ENCODE data around the gene C21orf58.

DNA sequence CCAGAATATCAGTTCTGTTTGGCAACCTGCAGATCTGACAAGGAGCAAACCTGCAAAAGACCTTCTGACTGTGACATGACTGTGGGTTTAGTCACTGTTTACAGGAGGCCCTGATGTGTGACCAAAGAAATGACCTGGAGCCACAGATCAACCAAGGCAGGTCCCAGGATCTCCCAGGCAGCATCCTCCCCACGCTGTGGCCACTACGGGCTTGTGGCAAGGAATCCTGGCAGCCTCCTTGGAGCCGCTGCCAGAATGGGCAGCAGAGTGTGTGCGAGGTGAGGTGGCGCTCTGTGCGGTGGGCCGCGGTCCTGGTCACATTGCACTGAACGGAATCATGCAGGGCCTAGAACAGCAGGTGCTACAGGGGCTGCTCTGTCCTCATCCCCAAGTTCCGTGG is 54.2 kb downstream of the C21orf58 start:
- TF ChIP-seq, protein P1, sequence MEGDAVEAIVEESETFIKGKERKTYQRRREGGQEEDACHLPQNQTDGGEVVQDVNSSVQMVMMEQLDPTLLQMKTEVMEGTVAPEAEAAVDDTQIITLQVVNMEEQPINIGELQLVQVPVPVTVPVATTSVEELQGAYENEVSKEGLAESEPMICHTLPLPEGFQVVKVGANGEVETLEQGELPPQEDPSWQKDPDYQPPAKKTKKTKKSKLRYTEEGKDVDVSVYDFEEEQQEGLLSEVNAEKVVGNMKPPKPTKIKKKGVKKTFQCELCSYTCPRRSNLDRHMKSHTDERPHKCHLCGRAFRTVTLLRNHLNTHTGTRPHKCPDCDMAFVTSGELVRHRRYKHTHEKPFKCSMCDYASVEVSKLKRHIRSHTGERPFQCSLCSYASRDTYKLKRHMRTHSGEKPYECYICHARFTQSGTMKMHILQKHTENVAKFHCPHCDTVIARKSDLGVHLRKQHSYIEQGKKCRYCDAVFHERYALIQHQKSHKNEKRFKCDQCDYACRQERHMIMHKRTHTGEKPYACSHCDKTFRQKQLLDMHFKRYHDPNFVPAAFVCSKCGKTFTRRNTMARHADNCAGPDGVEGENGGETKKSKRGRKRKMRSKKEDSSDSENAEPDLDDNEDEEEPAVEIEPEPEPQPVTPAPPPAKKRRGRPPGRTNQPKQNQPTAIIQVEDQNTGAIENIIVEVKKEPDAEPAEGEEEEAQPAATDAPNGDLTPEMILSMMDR (IDR thresholded peaks at IDR 0.05 in 2 of 3, conservative IDR thresholded peaks at IDR 0.05 in 1 of 3; ENCODE audit: borderline replicate concordance in 1 of 3, insufficient read depth in 1 of 3, low read depth in 2 of 3, low read length in 2 of 3), result no peak
- TF ChIP-seq SIN3A (IDR thresholded peaks at IDR 0.05; ENCODE audit: low read depth) (no peak), CEBPB (IDR thresholded peaks at IDR 0.05; ENCODE audit: low read depth) (no peak), EZH2 (IDR thresholded peaks at IDR 0.05) (no peak), POLR2A (IDR thresholded peaks at IDR 0.05; ENCODE audit: borderline replicate concordance, extremely low read depth, insufficient read depth, insufficient read length) (no peak), EZH2phosphoT487 (IDR thresholded peaks at IDR 0.05; ENCODE audit: borderline replicate concordance) (no peak), CBX3 (IDR thresholded peaks at IDR 0.05; ENCODE audit: low read depth) (no peak), POLR2AphosphoS5 (IDR thresholded peaks at IDR 0.05; ENCODE audit: low read depth, low read length) (no peak), SP1 (IDR thresholded peaks at IDR 0.05; ENCODE audit: low read depth) (no peak), RAD21 (IDR thresholded peaks at IDR 0.05; ENCODE audit: low read depth) (no peak), ELF1 (IDR thresholded peaks at IDR 0.05; ENCODE audit: borderline replicate concordance, low read depth) (no peak), TCF7L2 (IDR thresholded peaks at IDR 0.05; ENCODE audit: borderline replicate concordance, extremely low read depth, insufficient read depth, insufficient read length) (no peak)
- TF ChIP-seq, protein P2, sequence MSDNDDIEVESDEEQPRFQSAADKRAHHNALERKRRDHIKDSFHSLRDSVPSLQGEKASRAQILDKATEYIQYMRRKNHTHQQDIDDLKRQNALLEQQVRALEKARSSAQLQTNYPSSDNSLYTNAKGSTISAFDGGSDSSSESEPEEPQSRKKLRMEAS (IDR thresholded peaks at IDR 0.05), result no peak
- TF ChIP-seq, protein P3, sequence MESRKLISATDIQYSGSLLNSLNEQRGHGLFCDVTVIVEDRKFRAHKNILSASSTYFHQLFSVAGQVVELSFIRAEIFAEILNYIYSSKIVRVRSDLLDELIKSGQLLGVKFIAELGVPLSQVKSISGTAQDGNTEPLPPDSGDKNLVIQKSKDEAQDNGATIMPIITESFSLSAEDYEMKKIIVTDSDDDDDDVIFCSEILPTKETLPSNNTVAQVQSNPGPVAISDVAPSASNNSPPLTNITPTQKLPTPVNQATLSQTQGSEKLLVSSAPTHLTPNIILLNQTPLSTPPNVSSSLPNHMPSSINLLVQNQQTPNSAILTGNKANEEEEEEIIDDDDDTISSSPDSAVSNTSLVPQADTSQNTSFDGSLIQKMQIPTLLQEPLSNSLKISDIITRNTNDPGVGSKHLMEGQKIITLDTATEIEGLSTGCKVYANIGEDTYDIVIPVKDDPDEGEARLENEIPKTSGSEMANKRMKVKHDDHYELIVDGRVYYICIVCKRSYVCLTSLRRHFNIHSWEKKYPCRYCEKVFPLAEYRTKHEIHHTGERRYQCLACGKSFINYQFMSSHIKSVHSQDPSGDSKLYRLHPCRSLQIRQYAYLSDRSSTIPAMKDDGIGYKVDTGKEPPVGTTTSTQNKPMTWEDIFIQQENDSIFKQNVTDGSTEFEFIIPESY (IDR thresholded peaks at IDR 0.05; ENCODE audit: extremely low read depth, insufficient replicate concordance, low read length), result no peak
